Neuron (in vitro differentiated cells): ENCODE results near the gene CTRB1.

Experiments used
- H2AFZ ChIP-seq: one replicate; pipeline ENCODE4 v1.6.1; 2013; ENCODE audit warnings: low read depth, mild to moderate bottlenecking, inconsistent platforms, low read length, moderate library complexity
- H3K27me3 ChIP-seq: one replicate; pipeline ENCODE4 v1.6.1; 2013; ENCODE audit warnings: low read length; ENCODE audit not compliant: insufficient read depth
- H3K36me3 ChIP-seq: one replicate; pipeline ENCODE4 v1.6.1; 2013; ENCODE audit warnings: low read length; ENCODE audit not compliant: insufficient read depth
- H3K4me1 ChIP-seq: one replicate; pipeline ENCODE4 v1.6.1; 2013; ENCODE audit warnings: low read length; ENCODE audit not compliant: insufficient read depth
- H3K4me3 ChIP-seq: 2 replicates; pipeline ENCODE4 v1.5.1; 2013; ENCODE audit warnings: mild to moderate bottlenecking, low read length, moderate library complexity
- H3K9me3 ChIP-seq: one replicate; pipeline ENCODE4 v1.6.1; 2013; ENCODE audit warnings: low read length

Gene CTRB1

DNA sequence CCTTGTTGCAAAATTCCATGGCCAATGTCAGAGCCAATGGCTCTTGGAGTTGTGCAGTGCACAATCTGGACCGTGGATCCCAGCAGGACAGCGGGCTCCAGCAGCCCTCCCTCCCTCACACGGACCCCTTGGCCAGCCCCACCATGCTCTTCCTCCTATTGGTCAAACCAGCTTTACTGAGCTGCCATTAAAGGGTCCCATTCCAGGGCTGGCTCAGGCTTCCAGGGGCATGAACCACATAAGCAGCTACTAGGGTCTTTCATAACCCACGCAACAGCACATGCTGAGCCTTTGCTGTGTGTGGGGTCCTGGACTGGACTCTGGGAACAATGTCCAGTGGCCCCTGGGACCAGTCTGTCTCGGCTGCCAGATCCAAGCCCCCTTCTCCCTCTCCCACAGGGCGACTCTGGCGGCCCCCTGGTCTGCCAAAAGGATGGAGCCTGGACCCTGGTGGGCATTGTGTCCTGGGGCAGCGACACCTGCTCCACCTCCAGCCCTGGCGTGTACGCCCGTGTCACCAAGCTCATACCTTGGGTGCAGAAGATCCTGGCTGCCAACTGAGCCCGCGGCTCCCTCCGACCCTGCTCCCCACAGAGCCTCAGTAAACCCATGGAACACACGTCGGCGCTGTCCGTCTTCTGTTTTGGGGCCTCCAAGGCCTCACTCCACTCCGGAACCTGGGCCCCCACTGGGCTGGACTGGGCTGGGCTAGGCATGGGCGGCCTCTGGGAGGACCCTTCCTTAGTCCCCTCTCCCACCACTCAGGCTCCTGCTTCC is 5.7 kb downstream of the CTRB1 start:
- H3K4me1 ChIP-seq: no peaks in the 10 kb centered on the region
- no peak overlapping the region for H2AFZ ChIP-seq
- no peaks in the 10 kb centered on the region for H3K9me3 ChIP-seq
- peaks cover 20% of the 10 kb centered on the region for H3K36me3 ChIP-seq
- no peaks in the 10 kb centered on the region for H3K27me3 ChIP-seq
- no peak overlapping the region for H3K4me3 ChIP-seq

DNA sequence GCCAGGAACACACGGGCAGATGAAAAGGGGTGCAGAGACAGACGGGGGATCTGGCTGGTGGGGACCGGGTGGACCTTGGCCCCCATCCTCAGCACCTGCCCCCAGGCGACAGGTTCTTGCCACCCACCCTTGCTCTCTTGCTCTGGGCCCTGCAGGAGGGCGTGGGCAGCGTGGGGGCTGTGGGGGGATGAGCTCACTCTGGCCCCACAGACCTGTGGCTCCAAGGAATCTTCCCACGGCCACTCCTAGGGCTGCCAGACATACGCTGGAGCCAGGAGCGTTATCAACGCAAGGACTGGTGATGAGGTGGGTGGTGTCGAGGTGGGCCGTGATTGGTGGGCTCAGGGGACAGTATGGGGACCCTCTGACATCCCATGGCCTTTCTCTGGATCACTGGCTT is 6.3 kb downstream of the CTRB1 start:
- Histone ChIP-seq H3K27me3 (no peaks in the 10 kb centered on the region), H3K4me1 (no peaks in the 10 kb centered on the region), H3K36me3 (peaks cover 25% of the 10 kb centered on the region), H2AFZ (no peak overlapping the region), H3K4me3 (no peak overlapping the region), H3K9me3 (no peaks in the 10 kb centered on the region)

DNA sequence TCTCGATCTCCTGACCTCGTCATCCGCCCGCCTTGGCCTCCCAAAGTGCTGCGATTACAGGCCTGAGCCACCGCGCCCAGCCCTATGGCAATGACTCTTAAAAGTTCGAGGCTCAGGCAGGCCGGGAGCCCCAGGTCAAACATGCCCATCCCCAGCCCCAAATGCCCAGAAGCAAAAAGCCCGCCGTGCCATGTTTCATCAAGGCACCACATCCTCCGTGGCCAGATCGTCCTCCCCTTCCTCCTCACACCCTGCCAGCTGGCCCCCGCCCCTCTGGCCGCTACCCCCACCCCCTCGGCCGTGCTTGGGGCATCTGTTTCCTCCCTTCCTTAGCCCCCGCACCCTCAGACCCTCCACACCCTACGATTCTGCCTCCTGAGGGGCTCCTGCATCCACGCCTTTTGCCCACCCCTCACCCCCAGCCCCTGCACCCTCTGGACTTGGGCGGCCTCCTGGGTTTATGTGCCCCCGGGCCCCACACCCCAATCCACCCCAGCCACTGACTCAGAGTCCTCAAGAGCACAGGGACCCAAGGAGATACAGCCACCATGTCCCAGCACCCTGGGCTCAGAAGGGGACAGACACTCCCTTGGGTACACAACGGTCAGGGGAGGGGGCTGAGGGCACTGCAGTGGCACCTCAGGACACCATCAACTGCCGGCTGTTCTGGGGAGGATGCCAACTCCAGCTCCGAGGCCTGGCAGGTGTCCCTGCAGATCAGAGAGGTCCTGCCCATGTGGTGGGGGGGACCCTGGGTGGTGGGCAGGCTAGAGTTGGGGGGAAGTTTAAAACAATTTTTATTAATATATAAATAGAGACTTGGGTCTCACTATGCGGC is 7.1 kb downstream of the CTRB1 start:
- Histone ChIP-seq H3K4me3 (no peak overlapping the region), H3K4me1 (no peaks in the 10 kb centered on the region), H3K27me3 (no peaks in the 10 kb centered on the region), H3K9me3 (no peaks in the 10 kb centered on the region), H3K36me3 (peaks cover 33% of the 10 kb centered on the region), H2AFZ (no peak overlapping the region)

DNA sequence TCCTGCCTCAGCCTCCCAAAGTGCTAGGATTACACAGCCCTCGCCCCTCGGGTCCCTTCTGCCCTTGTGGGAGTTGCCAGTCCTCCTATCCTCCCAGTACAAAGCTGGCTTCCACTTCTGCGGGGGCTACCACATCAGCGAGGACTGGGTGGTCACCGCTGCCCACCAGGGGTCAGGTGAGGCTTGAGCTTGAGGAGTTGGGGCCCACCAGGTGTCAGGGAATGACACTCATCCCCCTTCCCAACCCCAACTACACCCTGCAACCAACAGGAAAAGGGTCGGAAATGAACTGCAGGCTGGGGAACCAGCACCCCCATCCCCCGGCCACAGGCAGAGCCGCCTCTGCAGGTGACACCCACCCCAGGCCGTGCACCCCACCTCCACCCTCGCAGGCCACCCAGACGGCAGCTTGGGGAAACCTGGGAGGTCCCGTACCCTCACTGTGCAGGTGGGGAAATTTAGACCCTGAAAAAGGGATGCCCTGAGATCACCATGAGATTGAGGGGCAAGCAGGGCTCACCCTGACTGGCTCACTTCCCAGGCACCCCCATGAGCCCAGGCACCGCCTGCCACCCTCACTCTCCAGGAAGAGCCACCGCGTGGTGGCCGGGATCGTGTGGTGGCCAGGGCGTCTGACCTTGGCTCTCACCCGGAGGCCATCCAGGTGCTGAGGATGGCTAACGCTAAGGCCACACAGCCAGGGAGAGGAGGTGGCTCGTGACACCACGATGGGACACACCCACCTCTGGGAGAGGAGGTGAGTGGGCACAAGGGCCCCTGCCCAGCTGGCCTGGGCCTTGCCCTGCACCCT is 8.0 kb downstream of the CTRB1 start:
- H3K4me3 ChIP-seq: no peak overlapping the region
- H3K36me3 ChIP-seq: peaks cover 36% of the 10 kb centered on the region
- no peak overlapping the region for H2AFZ ChIP-seq
- no peaks in the 10 kb centered on the region for H3K4me1 ChIP-seq
- H3K9me3 ChIP-seq: no peaks in the 10 kb centered on the region
- no peaks in the 10 kb centered on the region for H3K27me3 ChIP-seq

DNA sequence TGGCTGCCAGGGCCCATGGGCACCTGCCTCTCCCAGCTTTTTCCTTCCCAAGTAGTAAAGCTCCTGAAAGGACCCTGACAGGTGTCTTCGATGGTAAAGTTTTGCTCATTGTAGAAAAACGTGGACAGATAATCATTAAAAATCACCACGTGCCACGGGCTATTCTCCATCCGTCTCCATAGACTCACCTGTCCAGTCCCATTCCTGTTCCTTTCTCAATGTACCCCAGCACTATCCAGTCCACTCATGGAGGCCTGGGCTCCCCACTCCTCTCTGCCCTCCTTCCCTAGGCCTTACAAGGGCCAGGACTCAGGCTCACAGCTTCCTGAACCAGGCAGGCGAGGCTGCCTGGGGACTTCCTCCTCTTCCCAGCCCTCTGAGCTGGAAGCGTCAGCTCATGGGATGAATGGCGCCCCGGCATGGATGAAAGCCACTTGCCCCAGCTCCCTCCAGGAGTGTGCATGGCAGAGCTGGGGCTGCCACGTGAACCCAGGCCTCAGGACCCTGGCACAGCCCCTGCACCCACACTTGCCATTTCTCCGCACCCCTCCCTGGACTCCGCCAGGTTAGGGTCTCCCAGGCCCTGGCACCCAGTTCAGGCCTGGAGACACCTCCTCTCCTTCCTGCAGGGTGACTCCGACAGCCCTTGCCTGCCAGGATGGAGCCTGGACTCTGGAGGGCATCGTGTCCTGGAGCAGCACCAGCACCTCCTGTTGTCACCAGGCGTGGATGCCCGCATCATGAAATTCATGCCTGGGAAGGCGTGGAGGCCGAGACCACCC is 8.8 kb downstream of the CTRB1 start:
- Histone ChIP-seq H3K9me3 (no peaks in the 10 kb centered on the region), H3K4me1 (no peaks in the 10 kb centered on the region), H3K36me3 (peaks cover 37% of the 10 kb centered on the region), H3K27me3 (no peaks in the 10 kb centered on the region), H3K4me3 (no peak overlapping the region), H2AFZ (no peak overlapping the region)

DNA sequence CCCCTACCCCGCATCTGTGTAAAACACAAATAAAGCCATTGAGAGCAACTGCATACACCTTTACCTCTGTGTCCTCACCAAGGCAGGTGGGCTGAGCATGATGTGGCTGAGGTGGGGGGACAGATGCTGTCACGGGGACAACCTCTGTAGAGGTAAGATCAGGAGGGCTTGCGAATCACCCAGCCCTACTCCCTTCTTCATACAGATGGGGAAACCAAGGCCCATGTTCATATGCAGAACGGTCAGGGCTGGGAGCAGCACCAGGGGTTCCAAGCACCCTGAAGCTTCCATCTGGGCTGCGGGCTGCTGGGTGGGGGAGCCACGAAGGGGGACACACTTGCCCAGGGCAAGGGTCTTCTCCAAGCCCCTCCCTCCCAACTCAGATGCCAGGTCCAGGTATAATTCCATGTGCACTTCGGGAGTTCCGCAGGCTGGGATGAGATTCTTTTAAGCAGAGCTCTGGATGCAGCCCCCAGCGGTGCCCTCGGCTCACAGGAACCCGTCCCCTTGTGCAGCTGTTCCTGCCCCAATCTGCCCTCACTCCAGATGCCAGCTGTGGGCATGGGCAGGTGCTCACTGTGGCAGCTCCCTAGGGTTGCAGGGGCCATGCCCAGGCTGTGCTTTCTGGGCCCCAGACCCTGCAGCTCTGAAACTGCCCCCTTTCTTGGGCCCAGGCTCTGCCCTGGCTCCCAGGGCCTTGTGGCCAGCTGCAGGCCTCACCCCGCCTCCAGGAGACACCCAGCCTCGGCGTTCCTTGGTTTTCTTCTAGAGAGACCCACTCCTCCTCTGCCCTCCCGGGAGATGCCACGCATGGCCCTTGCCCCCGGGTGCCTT is 9.6 kb downstream of the CTRB1 start:
- no peaks in the 10 kb centered on the region for H3K4me1 ChIP-seq
- H3K4me3 ChIP-seq: no peak overlapping the region
- no peaks in the 10 kb centered on the region for H3K27me3 ChIP-seq
- H3K36me3 ChIP-seq: peaks cover 45% of the 10 kb centered on the region
- H2AFZ ChIP-seq: no peak overlapping the region
- H3K9me3 ChIP-seq: no peaks in the 10 kb centered on the region

DNA sequence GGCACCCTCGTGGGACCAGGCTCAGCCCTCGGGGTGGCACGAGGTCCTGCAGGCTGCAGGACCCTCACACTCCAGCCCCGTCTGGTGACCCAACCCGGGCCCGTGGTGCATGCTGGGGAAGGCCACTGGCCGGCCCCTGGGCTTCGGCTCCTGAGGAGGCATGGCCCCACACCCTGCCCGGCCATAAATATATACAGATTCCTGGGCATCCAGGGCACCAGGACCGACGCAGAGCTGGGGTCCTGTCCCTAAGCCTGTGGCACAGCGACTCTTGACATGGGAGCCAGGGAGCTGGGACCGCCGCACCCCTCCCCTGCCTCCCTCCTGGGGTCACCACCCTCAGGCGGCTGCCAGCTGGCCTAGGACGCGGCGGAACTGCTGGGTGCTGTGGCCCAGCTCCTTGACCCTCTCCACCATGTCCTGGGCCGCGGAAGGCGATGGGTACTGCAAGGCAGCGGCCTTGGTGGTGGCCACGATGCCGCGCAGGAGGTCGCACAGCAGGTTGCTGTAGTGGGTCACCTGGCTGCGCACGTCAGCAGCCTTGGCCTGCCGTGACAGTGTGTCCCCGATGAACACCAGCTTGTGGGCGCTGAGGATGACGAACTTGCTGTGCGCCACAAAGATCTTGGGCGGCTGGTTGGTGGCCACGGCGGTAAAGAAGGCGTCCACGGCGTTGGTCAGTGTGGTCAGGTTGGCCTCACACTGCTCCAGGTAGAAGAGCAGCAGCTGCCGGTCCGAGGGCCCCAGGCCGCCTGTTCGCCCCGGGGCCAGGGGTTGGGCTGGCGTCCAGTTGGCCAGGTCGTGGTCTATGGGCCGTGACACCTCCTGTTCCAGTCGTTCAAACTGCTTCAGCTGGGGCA is 10.6 kb downstream of the CTRB1 start:
- Histone ChIP-seq H3K9me3 (no peaks in the 10 kb centered on the region), H3K27me3 (no peaks in the 10 kb centered on the region), H3K36me3 (peaks cover 51% of the 10 kb centered on the region), H3K4me3 (no peak overlapping the region), H2AFZ (no peak overlapping the region), H3K4me1 (peaks cover 4% of the 10 kb centered on the region)

DNA sequence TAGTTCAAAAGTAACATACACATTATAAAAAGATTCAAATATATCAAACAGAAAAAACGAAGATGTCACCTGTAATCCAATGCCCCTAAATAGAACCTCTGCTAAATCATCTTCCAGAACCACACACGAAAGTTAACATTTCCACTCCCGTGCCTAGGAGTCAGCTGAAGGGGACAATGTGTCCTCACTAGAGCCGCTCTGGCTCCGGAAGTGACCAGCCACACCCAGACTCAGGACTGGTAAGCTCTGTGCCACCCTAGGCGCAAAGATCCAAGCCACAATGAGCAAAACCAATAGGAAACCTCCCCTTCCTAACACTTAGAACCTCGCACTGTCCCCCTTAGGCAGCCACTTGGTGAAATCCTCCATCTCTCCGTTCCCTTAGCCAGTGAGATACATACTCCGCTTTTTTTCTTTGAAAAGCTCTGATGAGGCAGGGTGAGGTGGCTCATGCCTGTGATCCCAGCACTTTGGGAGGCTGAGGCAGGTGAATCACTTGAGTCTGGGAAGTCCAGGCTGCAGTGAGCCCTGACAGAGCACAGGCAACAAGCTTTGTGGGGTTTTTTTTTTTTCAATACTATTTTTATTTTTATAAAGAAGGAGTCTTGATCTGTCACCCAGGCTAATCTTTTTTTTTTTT is 11.8 kb downstream of the CTRB1 start:
- no peaks in the 10 kb centered on the region for H3K9me3 ChIP-seq
- peaks cover 61% of the 10 kb centered on the region for H3K36me3 ChIP-seq
- H3K27me3 ChIP-seq: no peaks in the 10 kb centered on the region
- peaks cover 5% of the 10 kb centered on the region for H3K4me1 ChIP-seq
- no peak overlapping the region for H2AFZ ChIP-seq
- no peak overlapping the region for H3K4me3 ChIP-seq

DNA sequence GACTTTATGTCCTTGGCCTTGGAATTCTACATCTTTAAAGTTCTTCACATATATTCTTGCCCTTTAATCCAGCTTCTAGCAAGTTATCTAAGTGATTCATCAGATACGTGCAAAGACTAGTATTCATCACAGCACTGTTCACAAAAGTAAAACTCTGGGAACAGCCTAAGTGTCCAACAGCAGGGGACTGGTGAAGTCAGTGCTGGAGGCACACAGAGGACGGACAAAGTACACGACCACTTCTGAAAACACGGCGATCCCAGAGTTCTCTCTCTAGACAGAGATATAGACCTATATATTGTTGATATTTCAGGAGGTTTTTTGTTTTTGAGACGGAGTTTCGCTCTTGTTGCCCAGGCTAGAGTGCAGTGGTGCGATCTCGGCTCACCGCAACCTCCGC is 12.8 kb downstream of the CTRB1 start:
- H3K36me3 ChIP-seq: peaks cover 71% of the 10 kb centered on the region
- no peaks in the 10 kb centered on the region for H3K9me3 ChIP-seq
- H3K4me3 ChIP-seq: no peak overlapping the region
- H3K4me1 ChIP-seq: peaks cover 5% of the 10 kb centered on the region
- no peak overlapping the region for H2AFZ ChIP-seq
- no peaks in the 10 kb centered on the region for H3K27me3 ChIP-seq

DNA sequence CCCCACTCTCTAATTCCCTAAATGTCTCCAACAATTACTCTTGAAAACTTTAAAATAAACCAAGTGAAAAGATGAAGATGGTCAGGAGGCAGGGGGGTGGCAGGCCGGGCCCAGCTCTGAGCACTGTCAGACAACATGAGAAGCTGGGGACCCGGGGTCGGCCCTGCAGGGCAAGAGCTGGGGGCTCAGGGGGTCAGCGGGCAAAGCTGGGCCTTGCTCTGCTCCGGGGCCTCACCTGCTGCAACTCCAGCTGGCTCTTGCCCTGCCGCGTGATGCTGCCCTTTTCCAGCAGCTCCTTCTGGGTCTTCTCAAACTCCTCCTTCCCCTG is 14.8 kb downstream of the CTRB1 start:
- H3K9me3 ChIP-seq: no peaks in the 10 kb centered on the region
- no peak overlapping the region for H2AFZ ChIP-seq
- H3K27me3 ChIP-seq: no peaks in the 10 kb centered on the region
- H3K4me3 ChIP-seq: no peak overlapping the region
- H3K36me3 ChIP-seq: peaks cover 69% of the 10 kb centered on the region
- peaks cover 9% of the 10 kb centered on the region for H3K4me1 ChIP-seq
